HepG2 (cell line): ENCODE measurements around the gene SPATA33. TPM values are rescaled to one million over a fixed set of nuclear protein-coding genes. Genes with fewer than 3 reads are reported as not detected.
A peak's percentile ranks its signal among the peaks of the same experiment; 100 is the strongest.

ENCODE experiments used
- ATF1 ChIP-seq: IDR thresholded peaks from 2 replicates; pipeline ENCODE4 v1.6.1; 2016; ENCODE audit warnings: mild to moderate bottlenecking, control low read depth
- FLYWCH1 ChIP-seq: sonication (generic); formaldehyde crosslinking; IDR thresholded peaks from 2 replicates; pipeline ENCODE4 v1.8.1; 2023; ENCODE audit warnings: mild to moderate bottlenecking, missing genetic modification reagents
- MLX ChIP-seq: IDR thresholded peaks from 2 replicates; pipeline ENCODE4 v1.6.1; 2016
- ONECUT2 ChIP-seq: sonication (generic); formaldehyde crosslinking; IDR thresholded peaks from 2 replicates; pipeline ENCODE4 v1.4.0; 2020; ENCODE audit warnings: missing genetic modification reagents
- PATZ1 ChIP-seq: sonication (generic); formaldehyde crosslinking; IDR thresholded peaks from 2 replicates; pipeline ENCODE4 v1.4.0; 2020; ENCODE audit warnings: missing genetic modification reagents
- PRPF4 ChIP-seq: fragments of 200-400 bp; formaldehyde crosslinking; IDR thresholded peaks from 2 replicates; pipeline ENCODE4 v1.6.1; 2016; ENCODE audit warnings: low read length, low read depth; ENCODE audit not compliant: poor library complexity, severe bottlenecking
- RBM22 ChIP-seq: fragments of 200-400 bp; formaldehyde crosslinking; optimal IDR thresholded peaks from 2 replicates; pipeline ENCODE3; 2017; ENCODE audit warnings: mild to moderate bottlenecking, low read length, moderate library complexity
- SETDB1 ChIP-seq: sonication (generic); formaldehyde crosslinking; IDR thresholded peaks from 2 replicates; pipeline ENCODE4 v1.5.1; 2020; ENCODE audit warnings: missing genetic modification reagents, mild to moderate bottlenecking, borderline replicate concordance
- SNAI1 ChIP-seq: sonication (generic); formaldehyde crosslinking; IDR thresholded peaks from 2 replicates; pipeline ENCODE4 v1.5.0; 2020; ENCODE audit warnings: mild to moderate bottlenecking, missing genetic modification reagents, borderline replicate concordance
- ZFAT ChIP-seq: sonication (generic); formaldehyde crosslinking; conservative IDR thresholded peaks from 2 replicates; pipeline ENCODE4 v1.8.1; 2023; ENCODE audit warnings: missing genetic modification reagents, inconsistent platforms
- ZNF121 ChIP-seq: sonication (generic); formaldehyde crosslinking; IDR thresholded peaks from 2 replicates; pipeline ENCODE4 v1.5.0; 2020; ENCODE audit warnings: mild to moderate bottlenecking, missing genetic modification reagents
- ZNF235 ChIP-seq: sonication (generic); formaldehyde crosslinking; IDR thresholded peaks from 2 replicates; pipeline ENCODE4 v1.8.1; 2023; ENCODE audit warnings: mild to moderate bottlenecking, missing genetic modification reagents, borderline replicate concordance
- ZNF407 ChIP-seq: sonication (generic); formaldehyde crosslinking; IDR thresholded peaks from one replicate; pipeline ENCODE4 v1.5.1; 2020; ENCODE audit warnings: mild to moderate bottlenecking, missing genetic modification reagents; ENCODE audit errors: not compliant biosample characterization
- ZNF430 ChIP-seq: sonication (generic); formaldehyde crosslinking; IDR thresholded peaks from 2 replicates; pipeline ENCODE4 v1.9.0; 2021; ENCODE audit warnings: mild to moderate bottlenecking, missing genetic modification reagents
- ZNF543 ChIP-seq: sonication (generic); formaldehyde crosslinking; IDR thresholded peaks from 2 replicates; pipeline ENCODE4 v1.4.0; 2020; ENCODE audit warnings: mild to moderate bottlenecking, missing genetic modification reagents
- ZNF616 ChIP-seq: sonication (generic); formaldehyde crosslinking; IDR thresholded peaks from 2 replicates; pipeline ENCODE4 v1.5.0; 2020; ENCODE audit warnings: low read depth, mild to moderate bottlenecking, missing genetic modification reagents
- ZNF660 ChIP-seq: sonication (generic); formaldehyde crosslinking; IDR thresholded peaks from 2 replicates; pipeline ENCODE4 v1.5.1; 2020; ENCODE audit warnings: mild to moderate bottlenecking, low read depth, missing genetic modification reagents, borderline replicate concordance
- polyA plus RNA-seq, 8 experiments: library from polyadenylated mRNA; depleted of rRNA in 3 of 8; stranded (reverse) in 7 of 8; unstranded in 1 of 8; fragments of >200 nt; fragmentation: Illumina TruSeq in 4 of 8; extraction: Trizol in 4 of 8; gene quantifications; 2 replicates each; pipeline versions ENCODE4 v1.2.1 to v1.2.3, GENCODE V29; 2011 to 2016; ENCODE audit warnings: low read depth in 4 of 8, missing spikeins in 1 of 8, mixed read lengths in 1 of 8; ENCODE audit not compliant: insufficient read depth in 1 of 8
- total RNA-seq, 5 experiments: library from RNA; depleted of rRNA; stranded (reverse); fragments of >200 nt; fragmentation: Illumina TruSeq; extraction: Trizol; gene quantifications; 2 replicates each; pipeline ENCODE4 v1.2.3, GENCODE V29; 2016; ENCODE audit warnings: low read depth in 1 of 5

SPATA33 gene
- total and polyA plus RNA-seq, 2 of the 13 experiments (the other 11 are each of a cell fraction or from before 2014, with no cell fraction given) = 5.7 to 11.0 TPM

GRCh38 chr16:89695875-89696669, 38.4 kb downstream of the SPATA33 start (continued):
- TF ChIP-seq ZNF407 (peak; percentile 11), SNAI1 (CRISPR knock-in tag) (no peak), RBM22 (peak; percentile 0), ZNF660 (CRISPR knock-in tag) (no peak), ATF1 (no peak), SETDB1 (CRISPR knock-in tag) (no peak), ZNF121 (CRISPR knock-in tag) (no peak), ZNF616 (CRISPR knock-in tag) (no peak), ONECUT2 (CRISPR knock-in tag) (no peak), PRPF4 (no peak), ZFAT (CRISPR knock-in tag) (no peak), ZNF235 (CRISPR knock-in tag) (no peak), FLYWCH1 (CRISPR knock-in tag) (no peak), ZNF543 (CRISPR knock-in tag) (0 out of 2 replicates have a peak, but pooled peaks have one; percentile 39), MLX (CRISPR knock-in tag) (no peak), ZNF430 (CRISPR knock-in tag) (no peak), PATZ1 (CRISPR knock-in tag) (0 out of 2 replicates have a peak, but pooled peaks have one; percentile 31)
